GM18907 (cell line): ENCODE data around the gene PPP2R2C.

ENCODE experiments used
- ATAC-seq: cut with Tn5 transposase; IDR thresholded peaks from one replicate; pipeline ENCODE4 v1.9.1; 2021; ENCODE audit warnings: mild to moderate bottlenecking, moderate library complexity; ENCODE audit not compliant: unreplicated experiment

Gene PPP2R2C

GRCh38 chr4:6273661-6273990 lies 198.8 kb downstream of the PPP2R2C start:
- ATAC-seq = no peak

GRCh38 chr4:6272863-6273660 lies 199.4 kb downstream of the PPP2R2C start:
- no peak for ATAC-seq

GRCh38 chr4:6271701-6272465 lies 200.5 kb downstream of the PPP2R2C start:
- ATAC-seq = no peak

GRCh38 chr4:6271206-6271605 lies 201.2 kb downstream of the PPP2R2C start:
- no peak for ATAC-seq

- no peak for ATAC-seq
Measured at GRCh38 chr4:6270636-6271121, 201.7 kb downstream of the PPP2R2C start.
